Bronchial epithelial cell (primary cell): ENCODE results near the gene FAM81B. TPM values are rescaled to one million over a fixed set of nuclear protein-coding genes. Genes with fewer than 3 reads are reported as not detected.

Experiments used
- DNase-seq: peaks from one replicate; pipeline ENCODE4 v3.0.0-alpha.2; 2010; ENCODE audit warnings: low read depth
- FAIRE-seq: peaks from 2 replicates; lab custom pipeline; 2011; peaks lifted over from hg19 to GRCh38; lab: Jason Lieb, UNC
- H3K27me3 ChIP-seq: 2 replicates; pipeline ENCODE4 v1.5.1; 2011; ENCODE audit warnings: low read length; ENCODE audit not compliant: control insufficient read depth, insufficient read depth
- H3K36me3 ChIP-seq: 2 replicates; pipeline ENCODE4 v1.5.1; 2011; ENCODE audit warnings: low read length; ENCODE audit not compliant: control insufficient read depth, insufficient read depth
- H3K4me3 ChIP-seq: 2 replicates; pipeline ENCODE4 v1.5.1; 2011; ENCODE audit warnings: mild to moderate bottlenecking, low read depth, low read length, control low read depth
- total RNA-seq: library from RNA; depleted of rRNA; stranded (reverse); fragments of >200 nt; gene quantifications from 2 replicates; pipeline ENCODE4 v1.2.1, GENCODE V29; 2014
- TF ChIP-seq, protein P1 (sequence below): IDR thresholded peaks from 2 replicates; pipeline ENCODE4 v1.5.1; 2011; ENCODE audit warnings: mild to moderate bottlenecking, moderate library complexity, low read length, control low read depth, inconsistent platforms; ENCODE audit not compliant: insufficient read depth, severe bottlenecking

Gene FAM81B
- total RNA-seq, 1 donor from 2014 or later = not detected

DNA sequence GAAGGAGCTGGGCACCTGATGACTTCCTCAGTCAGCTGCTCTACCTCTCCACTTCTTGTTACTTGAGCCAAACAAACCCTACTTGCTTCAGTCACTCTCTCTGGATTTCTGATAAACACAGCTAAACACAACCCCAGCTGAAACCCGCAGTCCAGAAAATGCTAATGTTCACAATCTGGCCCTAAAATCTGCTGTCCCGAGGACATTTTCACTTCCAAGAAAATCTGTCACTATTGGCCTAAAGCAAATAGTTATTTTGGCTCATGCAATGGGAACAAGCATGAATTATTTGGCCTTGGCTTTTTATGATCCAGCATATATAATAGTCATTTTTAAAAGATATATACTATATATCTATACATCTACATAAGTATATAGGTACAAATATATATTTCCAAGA is 19.1 kb downstream of the FAM81B start:
- Histone ChIP-seq H3K4me3 (no peak overlapping the region), H3K27me3 (no peaks in the 10 kb centered on the region), H3K36me3 (no peaks in the 10 kb centered on the region)
- DNase-seq (no peak), FAIRE-seq (peak; percentile 82)
- TF ChIP-seq, protein P1, sequence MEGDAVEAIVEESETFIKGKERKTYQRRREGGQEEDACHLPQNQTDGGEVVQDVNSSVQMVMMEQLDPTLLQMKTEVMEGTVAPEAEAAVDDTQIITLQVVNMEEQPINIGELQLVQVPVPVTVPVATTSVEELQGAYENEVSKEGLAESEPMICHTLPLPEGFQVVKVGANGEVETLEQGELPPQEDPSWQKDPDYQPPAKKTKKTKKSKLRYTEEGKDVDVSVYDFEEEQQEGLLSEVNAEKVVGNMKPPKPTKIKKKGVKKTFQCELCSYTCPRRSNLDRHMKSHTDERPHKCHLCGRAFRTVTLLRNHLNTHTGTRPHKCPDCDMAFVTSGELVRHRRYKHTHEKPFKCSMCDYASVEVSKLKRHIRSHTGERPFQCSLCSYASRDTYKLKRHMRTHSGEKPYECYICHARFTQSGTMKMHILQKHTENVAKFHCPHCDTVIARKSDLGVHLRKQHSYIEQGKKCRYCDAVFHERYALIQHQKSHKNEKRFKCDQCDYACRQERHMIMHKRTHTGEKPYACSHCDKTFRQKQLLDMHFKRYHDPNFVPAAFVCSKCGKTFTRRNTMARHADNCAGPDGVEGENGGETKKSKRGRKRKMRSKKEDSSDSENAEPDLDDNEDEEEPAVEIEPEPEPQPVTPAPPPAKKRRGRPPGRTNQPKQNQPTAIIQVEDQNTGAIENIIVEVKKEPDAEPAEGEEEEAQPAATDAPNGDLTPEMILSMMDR = no peak

DNA sequence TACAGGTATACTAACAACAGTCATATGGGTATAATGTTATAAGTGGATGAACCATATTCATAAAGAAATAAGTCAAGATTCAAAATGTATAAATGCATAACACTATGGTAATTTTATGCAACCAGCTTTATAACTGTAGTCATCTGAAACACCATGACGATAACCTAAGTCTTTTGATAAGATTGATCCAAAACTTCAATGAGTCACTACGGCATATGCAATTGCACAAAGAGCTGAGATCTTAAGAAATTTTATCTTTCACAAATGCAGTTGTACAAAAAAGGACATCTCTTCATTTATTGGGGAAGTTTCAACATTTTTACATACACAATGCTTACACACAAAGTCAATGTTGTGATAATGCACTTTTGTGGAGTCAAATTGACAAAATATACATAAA is 20.3 kb downstream of the FAM81B start:
- DNase-seq (no peak), FAIRE-seq (no peak)
- TF ChIP-seq, protein P1 = no peak
- no peak overlapping the region for H3K4me3 ChIP-seq
- H3K27me3 ChIP-seq = no peaks in the 10 kb centered on the region
- H3K36me3 ChIP-seq = no peaks in the 10 kb centered on the region

DNA sequence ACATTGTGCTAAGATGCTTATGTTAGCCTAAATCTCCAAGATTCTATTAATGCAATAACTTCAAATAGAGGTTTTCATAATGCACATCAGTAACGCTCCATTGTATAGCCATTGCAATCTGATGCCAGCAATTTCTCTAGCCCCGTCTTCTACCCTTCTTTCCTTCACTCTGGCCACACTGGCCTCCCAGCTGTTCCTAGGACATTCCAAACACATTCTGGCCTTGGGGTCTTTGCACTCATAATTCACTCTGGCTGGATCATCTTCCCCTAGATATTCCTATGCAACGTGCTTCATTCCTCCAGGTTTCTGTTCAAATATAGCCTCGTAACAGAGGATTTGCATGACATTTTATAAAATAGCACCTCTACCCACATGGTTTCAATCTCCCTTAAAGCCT is 23.3 kb downstream of the FAM81B start:
- Histone ChIP-seq H3K4me3 (no peak overlapping the region), H3K27me3 (no peaks in the 10 kb centered on the region), H3K36me3 (no peaks in the 10 kb centered on the region)
- FAIRE-seq = no peak
- no peak for DNase-seq
- TF ChIP-seq, protein P1 = no peak

DNA sequence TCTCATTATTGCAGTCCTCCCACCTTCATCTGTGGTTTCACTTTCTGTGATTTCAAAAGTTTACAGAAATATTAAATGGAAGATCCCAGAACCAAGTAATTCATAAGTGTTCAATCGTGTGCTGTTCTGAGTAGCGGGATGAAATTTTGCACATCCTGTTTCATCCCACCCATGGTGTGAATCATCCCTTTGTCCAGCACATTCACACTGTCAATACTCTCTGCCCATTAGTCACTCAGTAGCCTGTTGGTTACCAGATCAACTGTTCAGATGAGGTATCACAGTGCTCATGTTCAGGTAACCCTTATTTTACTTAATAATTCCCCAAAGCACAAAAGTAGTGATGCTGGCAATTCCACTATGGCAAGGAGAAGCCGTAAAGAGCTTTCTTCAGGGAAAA is 26.8 kb downstream of the FAM81B start:
- TF ChIP-seq, protein P1 = no peak
- Histone ChIP-seq H3K27me3 (no peaks in the 10 kb centered on the region), H3K4me3 (no peak overlapping the region), H3K36me3 (no peaks in the 10 kb centered on the region)
- peak; percentile 84 for DNase-seq
- FAIRE-seq = no peak

DNA sequence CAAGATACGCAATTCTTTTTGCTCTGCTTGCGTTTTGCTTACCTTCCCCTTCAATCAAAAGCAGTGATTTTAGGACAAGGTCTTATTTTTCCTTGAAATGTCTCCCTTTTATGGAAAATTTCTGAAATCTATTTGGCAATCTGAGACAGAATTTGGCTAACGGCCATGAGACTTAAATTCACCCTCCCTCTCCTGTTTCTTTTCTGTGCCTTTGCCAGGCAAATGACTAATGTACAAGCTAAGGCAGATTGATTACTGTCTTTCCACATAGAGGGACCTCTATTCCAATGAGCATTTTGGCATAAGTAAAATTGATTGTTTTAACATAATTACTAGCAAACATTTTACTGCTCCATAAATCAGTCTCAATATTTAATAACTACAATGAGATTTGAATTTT is 31.7 kb downstream of the FAM81B start:
- DNase-seq (peak; percentile 50), FAIRE-seq (no peak)
- Histone ChIP-seq H3K27me3 (no peaks in the 10 kb centered on the region), H3K36me3 (no peaks in the 10 kb centered on the region), H3K4me3 (no peak overlapping the region)
- TF ChIP-seq, protein P1 = no peak

DNA sequence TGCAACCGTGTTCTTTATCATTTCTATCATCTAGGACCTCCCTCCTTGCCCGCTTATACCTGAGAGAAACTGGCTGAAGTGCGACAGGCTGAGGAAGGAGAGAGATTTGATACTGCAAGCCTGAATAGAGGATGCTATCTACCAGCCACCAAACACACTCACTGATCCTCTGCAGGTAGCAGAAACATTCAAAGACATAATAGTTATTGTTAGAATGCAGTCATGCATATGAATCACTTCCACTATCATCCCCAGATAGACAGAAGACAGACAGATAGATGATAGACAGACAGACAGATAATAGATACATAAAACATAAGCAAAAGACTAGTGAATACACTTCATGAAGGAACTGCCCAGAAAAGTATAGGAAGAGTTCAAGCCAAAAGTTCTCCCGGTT is 32.9 kb downstream of the FAM81B start:
- FAIRE-seq (no peak), DNase-seq (no peak)
- H3K36me3 ChIP-seq = no peaks in the 10 kb centered on the region

More for the DNA sequence above, 32.9 kb downstream of the FAM81B start:
- Histone ChIP-seq H3K4me3 (no peak overlapping the region), H3K27me3 (no peaks in the 10 kb centered on the region)
- TF ChIP-seq, protein P1 = no peak
